CD8-positive, alpha-beta memory T cell (primary cell): ENCODE data around the gene NAT9. TPM values are rescaled to one million over a fixed set of nuclear protein-coding genes. Genes with fewer than 3 reads are reported as not detected.
A peak's percentile ranks its signal among the peaks of the same experiment; 100 is the strongest.

Source experiments
- CTCF ChIA-PET: fragments of 350-600 bp; sonication (Branson Sonifier 250); formaldehyde crosslinking; loops from one replicate; lab custom pipeline; 2021; ENCODE audit warnings: antibody characterized with exemption; lab: Charles Lee
- POLR2A ChIA-PET: fragments of 350-600 bp; sonication (Branson Sonifier 250); formaldehyde crosslinking; loops from one replicate; lab custom pipeline; 2021; ENCODE audit warnings: antibody characterized with exemption; lab: Charles Lee
- DNase-seq, 5 donors: peaks; one replicate each; pipeline versions ENCODE4 v3.0.0 to v3.0.0-alpha.2; 2020 to 2022; ENCODE audit warnings: mixed read lengths in 1 of 5
- H3K27ac ChIP-seq: one replicate; pipeline ENCODE4 v1.7.0; 2013; ENCODE audit warnings: low read depth, mild to moderate bottlenecking, low read length, moderate library complexity
- H3K27me3 ChIP-seq: 2 replicates; pipeline ENCODE4 v1.7.0; 2013; ENCODE audit warnings: low read length, mild to moderate bottlenecking; ENCODE audit not compliant: insufficient read depth, poor library complexity, severe bottlenecking
- H3K36me3 ChIP-seq: 2 replicates; pipeline ENCODE4 v1.7.0; 2013; ENCODE audit warnings: mild to moderate bottlenecking, low read length, moderate library complexity; ENCODE audit not compliant: insufficient read depth
- H3K4me1 ChIP-seq: 2 replicates; pipeline ENCODE4 v1.7.0; 2013; ENCODE audit warnings: mild to moderate bottlenecking, low read length, moderate library complexity; ENCODE audit not compliant: insufficient read depth
- H3K4me3 ChIP-seq: 2 replicates; pipeline ENCODE4 v1.7.0; 2013; ENCODE audit warnings: mild to moderate bottlenecking, low read length
- H3K9me3 ChIP-seq: 2 replicates; pipeline ENCODE4 v1.7.0; 2013; ENCODE audit warnings: mild to moderate bottlenecking, low read length
- H3K27ac Mint-ChIP-seq, 8 donors: one replicate each; pipeline ENCODE4 v1.8.0; 2020 to 2021; ENCODE audit warnings: mixed read lengths in 8 of 8, mild to moderate bottlenecking in 6 of 8, inconsistent platforms in 3 of 8, moderate library complexity in 3 of 8
- H3K27me3 Mint-ChIP-seq, 2 donors: one replicate each; pipeline ENCODE4 v1.8.0; 2020 to 2021; ENCODE audit warnings: mixed read lengths in 2 of 2, mild to moderate bottlenecking in 1 of 2, moderate library complexity in 1 of 2
- H3K36me3 Mint-ChIP-seq, 3 donors: one replicate each; pipeline ENCODE4 v1.8.0; 2020 to 2021; ENCODE audit warnings: mixed read lengths in 3 of 3, inconsistent platforms in 1 of 3, mild to moderate bottlenecking in 1 of 3
- H3K4me1 Mint-ChIP-seq, 3 donors: one replicate each; pipeline ENCODE4 v1.8.0; 2020 to 2021; ENCODE audit warnings: mixed read lengths in 3 of 3, inconsistent platforms in 1 of 3, mild to moderate bottlenecking in 1 of 3
- H3K4me3 Mint-ChIP-seq, 7 donors: one replicate each; pipeline ENCODE4 v1.8.0; 2020 to 2021; ENCODE audit warnings: mixed read lengths in 7 of 7, mild to moderate bottlenecking in 6 of 7, moderate library complexity in 4 of 7, inconsistent platforms in 2 of 7
- H3K9me3 Mint-ChIP-seq, 5 donors: one replicate each; pipeline ENCODE4 v1.8.0; 2020 to 2022; ENCODE audit warnings: mixed read lengths in 5 of 5, mild to moderate bottlenecking in 3 of 5, moderate library complexity in 2 of 5, inconsistent platforms in 1 of 5
- polyA plus RNA-seq: library from polyadenylated mRNA; unstranded; fragments of 300-500 nt; fragmentation: Illumina TruSeq; gene quantifications from one replicate; pipeline ENCODE4 v1.2.3, GENCODE V29; 2021
- total RNA-seq, 2 experiments: library from RNA; stranded (reverse); gene quantifications; one replicate each; pipeline ENCODE4 v1.2.3, GENCODE V29; 2021

Gene NAT9
- total and polyA plus RNA-seq, 3 experiments from 2014 or later, result 17.1 to 44.5 (median 42.7) TPM

GRCh38 chr17:74782571-74782970 is 6.4 kb upstream of the NAT9 start:
- no peak overlapping the region for H3K4me3 Mint-ChIP-seq
- no peak overlapping the region for H3K4me3 ChIP-seq
- no peaks in the 10 kb centered on the region for H3K9me3 Mint-ChIP-seq
- H3K36me3 ChIP-seq, result no peaks in the 10 kb centered on the region
- POLR2A ChIA-PET, result no interaction called here
- H3K27me3 ChIP-seq, result no peaks in the 10 kb centered on the region
- no peaks in the 10 kb centered on the region for H3K9me3 ChIP-seq
- peaks cover 0 to 36% (median 10%) of the 10 kb centered on the region in 3 donors for H3K36me3 Mint-ChIP-seq
- H3K4me1 Mint-ChIP-seq, result peaks cover 54 to 58% (median 56%) of the 10 kb centered on the region in 3 donors
- no peak for DNase-seq
- no peaks in the 10 kb centered on the region for H3K27me3 Mint-ChIP-seq
- peak overlapping the region in 5 of 8 donors; percentile 54 to 91 (median 68) for H3K27ac Mint-ChIP-seq
- CTCF ChIA-PET, result interaction anchor here (1.3 to 3.1 kb wide), 4 partner anchors 10 to 125 kb away, joined by 3 to 24 read pairs (median 10); no protein-coding TSS in a partner anchor
- H3K27ac ChIP-seq, result no peak overlapping the region
- H3K4me1 ChIP-seq, result peaks cover 66% of the 10 kb centered on the region

GRCh38 chr17:74780443-74781238 is 4.5 kb upstream of the NAT9 start:
- DNase-seq, result peak in 2 of 5 donors; percentile 38 to 63
- peak overlapping the region; percentile 71 to 88 (median 76) for H3K4me3 Mint-ChIP-seq
- ChIA-PET CTCF (interaction anchor here (0.8 to 13.7 kb wide), 12 partner anchors 10 to 123 kb away, joined by 3 to 214 read pairs (median 12); partner anchors contain the start of gene RAB37), POLR2A (interaction anchor here (0.6 to 1.5 kb wide), 6 partner anchors 10 to 123 kb away, joined by 3 to 6 read pairs (median 4); no protein-coding TSS in a partner anchor)
- H3K27me3 Mint-ChIP-seq, result no peaks in the 10 kb centered on the region
- H3K27ac ChIP-seq, result peak overlapping the region; percentile 9
- peaks cover 64 to 75% (median 70%) of the 10 kb centered on the region in 3 donors for H3K4me1 Mint-ChIP-seq
- peak overlapping the region; percentile 32 for H3K4me3 ChIP-seq
- H3K36me3 ChIP-seq, result no peaks in the 10 kb centered on the region
- peaks cover 65% of the 10 kb centered on the region for H3K4me1 ChIP-seq
- H3K27ac Mint-ChIP-seq, result peak overlapping the region; percentile 85 to 98 (median 97)
- H3K27me3 ChIP-seq, result no peaks in the 10 kb centered on the region
- no peaks in the 10 kb centered on the region for H3K9me3 ChIP-seq
- H3K9me3 Mint-ChIP-seq, result no peaks in the 10 kb centered on the region
- peaks cover 0 to 30% (median 6%) of the 10 kb centered on the region in 3 donors for H3K36me3 Mint-ChIP-seq

- H3K9me3 ChIP-seq, result no peaks in the 10 kb centered on the region
- Mint-ChIP-seq H3K27ac (peak overlapping the region; percentile 80 to 98 (median 97)), H3K36me3 (peaks cover 0 to 24% (median 6%) of the 10 kb centered on the region in 3 donors), H3K4me3 (peak overlapping the region; percentile 71 to 88 (median 76)), H3K27me3 (no peaks in the 10 kb centered on the region), H3K9me3 (no peaks in the 10 kb centered on the region), H3K4me1 (peaks cover 67 to 77% (median 73%) of the 10 kb centered on the region in 3 donors)
- CTCF ChIA-PET, result interaction anchor here (0.8 to 13.7 kb wide), 9 partner anchors 10 to 122 kb away, joined by 4 to 214 read pairs (median 13); no protein-coding TSS in a partner anchor
- H3K4me3 ChIP-seq, result peak overlapping the region; percentile 32
- POLR2A ChIA-PET, result interaction anchor here (0.6 to 1.5 kb wide), 5 partner anchors 9 to 123 kb away, joined by 3 to 6 read pairs (median 4); no protein-coding TSS in a partner anchor
- H3K36me3 ChIP-seq, result no peaks in the 10 kb centered on the region
- peak overlapping the region; percentile 9 for H3K27ac ChIP-seq
- DNase-seq, result peak; percentile 33 to 79 (median 76)
- peaks cover 65% of the 10 kb centered on the region for H3K4me1 ChIP-seq
- no peaks in the 10 kb centered on the region for H3K27me3 ChIP-seq
Observed at GRCh38 chr17:74779948-74780400, 3.8 kb upstream of the NAT9 start.

- Mint-ChIP-seq H3K27ac (peak overlapping the region; percentile 80 to 98 (median 97)), H3K9me3 (no peaks in the 10 kb centered on the region), H3K36me3 (peaks cover 0 to 24% (median 6%) of the 10 kb centered on the region in 3 donors), H3K4me1 (peaks cover 64 to 74% (median 68%) of the 10 kb centered on the region in 3 donors), H3K4me3 (peak overlapping the region; percentile 71 to 88 (median 76)), H3K27me3 (no peaks in the 10 kb centered on the region)
- H3K4me1 ChIP-seq, result peaks cover 65% of the 10 kb centered on the region
- ChIA-PET POLR2A (interaction anchor here (0.7 to 1.5 kb wide), 4 partner anchors 9 to 122 kb away, joined by 3 to 6 read pairs (median 4); no protein-coding TSS in a partner anchor), CTCF (interaction anchor here (1.0 to 13.7 kb wide), 8 partner anchors 9 to 122 kb away, joined by 4 to 214 read pairs (median 17); no protein-coding TSS in a partner anchor)
- H3K27me3 ChIP-seq, result no peaks in the 10 kb centered on the region
- peak overlapping the region; percentile 20 for H3K4me3 ChIP-seq
- DNase-seq, result no peak
- no peaks in the 10 kb centered on the region for H3K9me3 ChIP-seq
- no peaks in the 10 kb centered on the region for H3K36me3 ChIP-seq
- H3K27ac ChIP-seq, result peak overlapping the region; percentile 9
Observed at GRCh38 chr17:74779501-74779900, 3.4 kb upstream of the NAT9 start.

- H3K9me3 Mint-ChIP-seq, result no peaks in the 10 kb centered on the region
- peaks cover 62 to 72% (median 66%) of the 10 kb centered on the region in 3 donors for H3K4me1 Mint-ChIP-seq
- H3K27ac Mint-ChIP-seq, result peak overlapping the region in 7 of 8 donors; percentile 85 to 98 (median 97)
- no peak for DNase-seq
- H3K36me3 Mint-ChIP-seq, result peaks cover 0 to 26% (median 2%) of the 10 kb centered on the region in 3 donors
- ChIA-PET CTCF (interaction anchor here (1.0 to 13.7 kb wide), 8 partner anchors 9 to 121 kb away, joined by 4 to 214 read pairs (median 17); no protein-coding TSS in a partner anchor), POLR2A (interaction anchor here (0.7 to 1.5 kb wide), 2 partner anchors 19 to 29 kb away, joined by 3 to 6 read pairs; no protein-coding TSS in a partner anchor)
- Histone ChIP-seq H3K27me3 (no peaks in the 10 kb centered on the region), H3K27ac (peak overlapping the region; percentile 9), H3K4me1 (peaks cover 65% of the 10 kb centered on the region), H3K9me3 (no peaks in the 10 kb centered on the region), H3K4me3 (peak overlapping the region; percentile 20), H3K36me3 (no peaks in the 10 kb centered on the region)
- H3K27me3 Mint-ChIP-seq, result no peaks in the 10 kb centered on the region
- H3K4me3 Mint-ChIP-seq, result peak overlapping the region in 6 of 7 donors; percentile 29 to 88 (median 62)
Observed at GRCh38 chr17:74778960-74779359, 2.8 kb upstream of the NAT9 start.

- ChIA-PET POLR2A (no interaction called here), CTCF (interaction anchor here (3.3 to 13.7 kb wide), 4 partner anchors 8 to 32 kb away, joined by 21 to 214 read pairs (median 33); no protein-coding TSS in a partner anchor)
- no peaks in the 10 kb centered on the region for H3K9me3 Mint-ChIP-seq
- peak overlapping the region; percentile 49 to 99 (median 62) for H3K4me3 Mint-ChIP-seq
- peaks cover 0 to 34% (median 4%) of the 10 kb centered on the region in 3 donors for H3K36me3 Mint-ChIP-seq
- Histone ChIP-seq H3K9me3 (no peaks in the 10 kb centered on the region), H3K27ac (no peak overlapping the region), H3K27me3 (no peaks in the 10 kb centered on the region), H3K4me3 (no peak overlapping the region), H3K4me1 (peaks cover 65% of the 10 kb centered on the region), H3K36me3 (peaks cover 3% of the 10 kb centered on the region)
- H3K4me1 Mint-ChIP-seq, result peaks cover 63 to 79% (median 73%) of the 10 kb centered on the region in 3 donors
- H3K27ac Mint-ChIP-seq, result peak overlapping the region in 4 of 8 donors; percentile 14 to 98 (median 46)
- no peaks in the 10 kb centered on the region for H3K27me3 Mint-ChIP-seq
- no peak for DNase-seq
Observed at GRCh38 chr17:74777901-74778515, 1.9 kb upstream of the NAT9 start.

- H3K9me3 ChIP-seq, result no peaks in the 10 kb centered on the region
- ChIA-PET CTCF (interaction anchor here (1.2 to 13.7 kb wide), 6 partner anchors 14 to 119 kb away, joined by 5 to 214 read pairs (median 30); partner anchors contain the start of genes NHERF1 and RAB37), POLR2A (interaction anchor here (0.6 to 2.1 kb wide), 6 partner anchors 14 to 96 kb away, joined by 3 to 11 read pairs (median 6); partner anchors contain the start of genes FDXR and RAB37)
- no peak for DNase-seq
- H3K9me3 Mint-ChIP-seq, result no peaks in the 10 kb centered on the region
- H3K27me3 Mint-ChIP-seq, result no peaks in the 10 kb centered on the region
- peak overlapping the region; percentile 97 to 99 (median 98) for H3K4me3 Mint-ChIP-seq
- peaks cover 65% of the 10 kb centered on the region for H3K4me1 ChIP-seq
- peak overlapping the region; percentile 64 for H3K4me3 ChIP-seq
- peak overlapping the region; percentile 57 for H3K27ac ChIP-seq
- peaks cover 65 to 85% (median 83%) of the 10 kb centered on the region in 3 donors for H3K4me1 Mint-ChIP-seq
- peak overlapping the region; percentile 52 to 98 (median 64) for H3K27ac Mint-ChIP-seq
- H3K36me3 Mint-ChIP-seq, result peaks cover 0 to 40% (median 7%) of the 10 kb centered on the region in 3 donors
- peaks cover 12% of the 10 kb centered on the region for H3K36me3 ChIP-seq
- H3K27me3 ChIP-seq, result no peaks in the 10 kb centered on the region
Observed at GRCh38 chr17:74776990-74777389, 845 bp upstream of the NAT9 start.
